ENCODE measurements around the gene TSPEAR.

DNA sequence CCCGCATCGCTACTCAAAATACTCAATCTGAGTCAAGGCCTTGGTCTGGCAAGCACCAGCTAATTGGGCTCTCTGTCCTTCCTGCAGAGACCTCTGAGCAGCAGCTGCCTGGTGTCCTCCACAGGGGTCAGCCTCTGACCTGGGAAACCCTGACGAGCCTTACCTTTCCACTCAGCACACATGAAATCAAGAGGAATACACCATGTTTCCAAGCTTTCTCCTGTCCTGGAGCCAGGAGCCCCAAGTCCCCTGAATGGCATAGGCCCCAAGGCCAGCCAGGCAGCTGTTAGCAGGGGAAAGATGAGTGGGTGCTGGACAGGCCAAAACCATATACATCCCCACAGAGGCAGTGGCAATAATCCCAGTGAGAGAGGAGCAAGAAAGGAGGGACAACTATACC lies 27.2 kb upstream of the TSPEAR start:
- TF ChIP-seq, protein P1, sequence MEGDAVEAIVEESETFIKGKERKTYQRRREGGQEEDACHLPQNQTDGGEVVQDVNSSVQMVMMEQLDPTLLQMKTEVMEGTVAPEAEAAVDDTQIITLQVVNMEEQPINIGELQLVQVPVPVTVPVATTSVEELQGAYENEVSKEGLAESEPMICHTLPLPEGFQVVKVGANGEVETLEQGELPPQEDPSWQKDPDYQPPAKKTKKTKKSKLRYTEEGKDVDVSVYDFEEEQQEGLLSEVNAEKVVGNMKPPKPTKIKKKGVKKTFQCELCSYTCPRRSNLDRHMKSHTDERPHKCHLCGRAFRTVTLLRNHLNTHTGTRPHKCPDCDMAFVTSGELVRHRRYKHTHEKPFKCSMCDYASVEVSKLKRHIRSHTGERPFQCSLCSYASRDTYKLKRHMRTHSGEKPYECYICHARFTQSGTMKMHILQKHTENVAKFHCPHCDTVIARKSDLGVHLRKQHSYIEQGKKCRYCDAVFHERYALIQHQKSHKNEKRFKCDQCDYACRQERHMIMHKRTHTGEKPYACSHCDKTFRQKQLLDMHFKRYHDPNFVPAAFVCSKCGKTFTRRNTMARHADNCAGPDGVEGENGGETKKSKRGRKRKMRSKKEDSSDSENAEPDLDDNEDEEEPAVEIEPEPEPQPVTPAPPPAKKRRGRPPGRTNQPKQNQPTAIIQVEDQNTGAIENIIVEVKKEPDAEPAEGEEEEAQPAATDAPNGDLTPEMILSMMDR (IDR thresholded peaks at IDR 0.05): no peak
- TF ChIP-seq POLR2A (IDR thresholded peaks at IDR 0.05): no peak
